Measurements from ENCODE around the gene GPR153.
A peak's percentile ranks its signal among the peaks of the same experiment; 100 is the strongest.
"Not testable (repeated sequence)": the region's sequence is repeated elsewhere in the genome, so short reads cannot be mapped to it uniquely, and the experiment has no call there.

The GPR153 gene

DNA sequence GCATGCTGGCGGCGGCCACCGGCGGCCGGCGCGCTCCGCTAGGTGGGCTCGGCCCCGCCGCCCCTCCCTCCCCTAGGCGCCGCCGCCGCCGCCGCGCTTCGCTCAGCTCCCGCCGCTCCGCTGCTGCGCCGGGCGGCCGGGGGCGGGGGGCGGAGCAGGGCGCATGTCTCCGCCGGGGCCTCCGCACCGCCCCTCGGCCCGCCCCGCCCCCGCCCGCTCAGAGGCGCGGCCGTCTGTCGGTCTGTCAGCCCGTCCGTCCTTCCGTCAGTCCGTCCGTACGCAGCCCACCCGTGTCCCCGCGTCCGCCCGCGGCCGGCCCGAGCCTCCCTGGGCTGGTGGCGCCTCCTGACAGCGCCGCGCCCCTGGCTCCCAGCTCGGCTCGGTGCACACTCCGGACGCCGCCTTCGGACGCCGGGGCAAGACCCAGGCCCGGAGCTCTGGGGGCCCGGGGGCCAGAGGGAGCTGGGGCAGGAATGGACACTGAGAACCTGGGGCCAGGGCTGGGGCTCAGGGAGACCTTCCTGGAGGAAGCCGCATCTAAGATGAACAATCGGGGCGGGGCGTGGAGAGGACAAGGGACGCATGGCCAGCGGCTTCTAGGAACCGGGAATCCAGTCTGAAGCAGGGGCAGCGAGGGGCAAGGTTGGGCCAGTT, at the start of gene GPR153:
TSS of gene GPR153 (minus strand) at position 138 of the 654 bp plus-strand sequence. CDS start 6,193 bp downstream, outside the sequence.
- Mint-ChIP-seq H3K27ac (no peak within 1 kb of the TSS), H3K36me3 (ENCODE audit: low read depth) (peaks cover 4% of the 10 kb centered on the region), H3K27me3 (peaks cover 32% of the 10 kb centered on the region), H3K9me3 (no peaks in the 10 kb centered on the region), H3K4me3 (peak within 1 kb of the TSS; percentile 57), H3K4me1 (ENCODE audit: low read depth) (peaks cover 5% of the 10 kb centered on the region)
- peak; percentile 72 for DNase-seq

DNA sequence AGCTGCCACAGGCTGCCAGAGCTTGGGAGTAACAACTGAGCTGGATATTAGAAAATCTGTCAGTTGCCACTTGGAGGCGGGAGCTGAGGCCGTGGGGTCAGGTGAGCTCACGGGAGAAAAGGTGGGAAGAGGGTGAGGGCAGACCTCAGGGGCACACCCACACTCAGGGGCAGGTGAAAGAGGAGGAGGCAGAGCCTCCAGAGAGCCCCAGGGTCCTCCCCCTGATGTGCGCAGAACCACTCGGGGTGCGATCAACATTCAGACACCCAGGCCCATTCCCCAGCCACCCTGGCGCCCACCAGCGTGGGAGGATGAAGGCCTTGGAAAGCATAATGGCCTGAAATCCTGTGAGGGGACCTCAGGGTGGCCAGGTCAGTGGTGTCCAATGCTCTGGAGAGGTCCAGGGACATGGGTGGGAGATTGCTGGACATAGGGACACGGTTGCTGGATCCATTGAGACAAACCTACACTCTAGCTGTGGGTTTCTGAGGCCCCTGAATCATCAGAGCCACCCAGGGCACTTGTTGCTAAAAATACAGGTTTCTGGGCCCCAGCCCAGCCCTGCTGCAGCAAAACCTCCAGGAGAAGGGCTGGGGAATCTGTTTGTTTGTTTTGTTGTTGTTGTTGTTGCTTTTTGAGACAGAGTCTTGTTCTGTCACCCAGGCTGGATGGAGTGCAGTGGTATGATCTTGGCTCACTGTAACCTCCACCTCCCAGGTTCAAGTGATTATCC, 49.4 kb upstream of the GPR153 start:
- Mint-ChIP-seq H3K27ac (no peak overlapping the region), H3K27me3 (no peaks in the 10 kb centered on the region), H3K4me1 (ENCODE audit: low read depth) (no peaks in the 10 kb centered on the region), H3K4me3 (no peak overlapping the region), H3K36me3 (ENCODE audit: low read depth) (peaks cover 25% of the 10 kb centered on the region), H3K9me3 (no peaks in the 10 kb centered on the region)
- DNase-seq, result no peak

GRCh38 chr1:6309564-6309963, 48.7 kb upstream of the GPR153 start:
- Mint-ChIP-seq H3K27me3 (no peaks in the 10 kb centered on the region), H3K4me3 (no peak overlapping the region), H3K27ac (no peak overlapping the region), H3K9me3 (no peaks in the 10 kb centered on the region), H3K36me3 (ENCODE audit: low read depth) (peaks cover 20% of the 10 kb centered on the region), H3K4me1 (ENCODE audit: low read depth) (no peaks in the 10 kb centered on the region)
- no peak for DNase-seq

GRCh38 chr1:6308449-6308848, 47.6 kb upstream of the GPR153 start:
- H3K4me1 Mint-ChIP-seq (ENCODE audit: low read depth), result no peaks in the 10 kb centered on the region
- no peak overlapping the region for H3K4me3 Mint-ChIP-seq
- no peaks in the 10 kb centered on the region for H3K9me3 Mint-ChIP-seq
- H3K36me3 Mint-ChIP-seq (ENCODE audit: low read depth), result peaks cover 21% of the 10 kb centered on the region
- no peaks in the 10 kb centered on the region for H3K27me3 Mint-ChIP-seq
- DNase-seq, result no peak
- no peak overlapping the region for H3K27ac Mint-ChIP-seq

- H3K4me3 Mint-ChIP-seq; H3K27ac Mint-ChIP-seq; H3K9me3 Mint-ChIP-seq; H3K27me3 Mint-ChIP-seq; DNase-seq; H3K4me1 Mint-ChIP-seq (ENCODE audit: low read depth): not testable (repeated sequence)
- H3K36me3 Mint-ChIP-seq (ENCODE audit: low read depth), result peaks cover 19% of the 10 kb centered on the region
These were observed 46.8 kb upstream of the GPR153 start for GRCh38 chr1:6307682-6308081.

- H3K4me1 Mint-ChIP-seq (ENCODE audit: low read depth), result no peaks in the 10 kb centered on the region
- DNase-seq, result no peak
- H3K9me3 Mint-ChIP-seq, result no peaks in the 10 kb centered on the region
- no peak overlapping the region for H3K27ac Mint-ChIP-seq
- peaks cover 21% of the 10 kb centered on the region for H3K36me3 Mint-ChIP-seq (ENCODE audit: low read depth)
- H3K4me3 Mint-ChIP-seq, result no peak overlapping the region
- no peaks in the 10 kb centered on the region for H3K27me3 Mint-ChIP-seq
These were observed 46.2 kb upstream of the GPR153 start for GRCh38 chr1:6307099-6307498.

- Mint-ChIP-seq H3K4me1 (ENCODE audit: low read depth) (no peaks in the 10 kb centered on the region), H3K9me3 (no peaks in the 10 kb centered on the region), H3K4me3 (no peak overlapping the region), H3K27me3 (no peaks in the 10 kb centered on the region), H3K27ac (no peak overlapping the region), H3K36me3 (ENCODE audit: low read depth) (peaks cover 34% of the 10 kb centered on the region)
- no peak for DNase-seq
These were observed 42.6 kb upstream of the GPR153 start for GRCh38 chr1:6303397-6304012.

GRCh38 chr1:6302568-6302967, 41.7 kb upstream of the GPR153 start:
- Mint-ChIP-seq H3K9me3 (no peaks in the 10 kb centered on the region), H3K4me3 (no peak overlapping the region), H3K4me1 (ENCODE audit: low read depth) (no peaks in the 10 kb centered on the region), H3K27ac (no peak overlapping the region), H3K27me3 (no peaks in the 10 kb centered on the region), H3K36me3 (ENCODE audit: low read depth) (peaks cover 34% of the 10 kb centered on the region)
- no peak for DNase-seq

- no peaks in the 10 kb centered on the region for H3K27me3 Mint-ChIP-seq
- H3K4me1 Mint-ChIP-seq (ENCODE audit: low read depth), result no peaks in the 10 kb centered on the region
- H3K4me3 Mint-ChIP-seq, result no peak overlapping the region
- H3K27ac Mint-ChIP-seq, result no peak overlapping the region
- H3K9me3 Mint-ChIP-seq, result no peaks in the 10 kb centered on the region
- no peak for DNase-seq
- peaks cover 25% of the 10 kb centered on the region for H3K36me3 Mint-ChIP-seq (ENCODE audit: low read depth)
These were observed 40.6 kb upstream of the GPR153 start for GRCh38 chr1:6301526-6301925.

- Mint-ChIP-seq H3K27ac (no peak overlapping the region), H3K4me3 (no peak overlapping the region), H3K36me3 (ENCODE audit: low read depth) (peaks cover 21% of the 10 kb centered on the region), H3K27me3 (no peaks in the 10 kb centered on the region), H3K9me3 (no peaks in the 10 kb centered on the region), H3K4me1 (ENCODE audit: low read depth) (no peaks in the 10 kb centered on the region)
- DNase-seq, result no peak
These were observed 39.6 kb upstream of the GPR153 start for GRCh38 chr1:6300342-6301048.

- H3K9me3 Mint-ChIP-seq, result no peaks in the 10 kb centered on the region
- H3K4me1 Mint-ChIP-seq (ENCODE audit: low read depth), result no peaks in the 10 kb centered on the region
- peaks cover 27% of the 10 kb centered on the region for H3K36me3 Mint-ChIP-seq (ENCODE audit: low read depth)
- H3K4me3 Mint-ChIP-seq, result no peak overlapping the region
- DNase-seq, result no peak
- H3K27ac Mint-ChIP-seq, result no peak overlapping the region
- H3K27me3 Mint-ChIP-seq, result no peaks in the 10 kb centered on the region
These were observed 38.8 kb upstream of the GPR153 start for GRCh38 chr1:6299557-6300165.

DNA sequence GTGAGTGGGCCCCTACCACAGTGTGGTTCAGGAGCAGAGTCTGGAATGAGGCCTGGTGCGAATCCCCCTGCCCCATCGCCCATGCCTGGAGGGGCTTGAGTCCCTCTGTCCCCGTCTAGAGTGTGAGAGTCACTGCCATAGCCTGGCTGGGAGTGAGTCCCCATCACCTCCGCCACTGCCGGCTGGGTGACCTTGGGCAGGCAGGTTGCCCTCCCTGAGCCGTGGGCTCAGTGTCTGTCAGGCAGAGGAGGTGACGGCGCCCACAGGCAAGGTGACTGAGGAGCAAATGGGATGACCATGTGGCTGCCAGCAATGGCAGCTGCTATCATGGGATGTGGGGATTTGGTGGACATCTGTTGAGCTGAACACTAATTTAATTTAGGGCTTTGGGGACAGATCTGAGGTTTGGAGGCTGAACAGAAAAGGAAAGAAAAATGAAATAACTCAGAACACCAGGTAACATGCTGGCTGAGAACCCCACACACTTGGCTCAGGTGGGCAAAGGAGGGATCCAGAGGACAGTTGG, 38.1 kb upstream of the GPR153 start:
- Mint-ChIP-seq H3K27ac (no peak overlapping the region), H3K4me1 (ENCODE audit: low read depth) (no peaks in the 10 kb centered on the region), H3K9me3 (no peaks in the 10 kb centered on the region), H3K4me3 (no peak overlapping the region), H3K36me3 (ENCODE audit: low read depth) (peaks cover 33% of the 10 kb centered on the region), H3K27me3 (no peaks in the 10 kb centered on the region)
- DNase-seq, result no peak

- Mint-ChIP-seq H3K27ac (no peak overlapping the region), H3K36me3 (ENCODE audit: low read depth) (peaks cover 36% of the 10 kb centered on the region), H3K9me3 (no peaks in the 10 kb centered on the region), H3K4me1 (ENCODE audit: low read depth) (no peaks in the 10 kb centered on the region), H3K4me3 (no peak overlapping the region), H3K27me3 (no peaks in the 10 kb centered on the region)
- DNase-seq, result no peak
These were observed 37.6 kb upstream of the GPR153 start for GRCh38 chr1:6298530-6298929.

DNA sequence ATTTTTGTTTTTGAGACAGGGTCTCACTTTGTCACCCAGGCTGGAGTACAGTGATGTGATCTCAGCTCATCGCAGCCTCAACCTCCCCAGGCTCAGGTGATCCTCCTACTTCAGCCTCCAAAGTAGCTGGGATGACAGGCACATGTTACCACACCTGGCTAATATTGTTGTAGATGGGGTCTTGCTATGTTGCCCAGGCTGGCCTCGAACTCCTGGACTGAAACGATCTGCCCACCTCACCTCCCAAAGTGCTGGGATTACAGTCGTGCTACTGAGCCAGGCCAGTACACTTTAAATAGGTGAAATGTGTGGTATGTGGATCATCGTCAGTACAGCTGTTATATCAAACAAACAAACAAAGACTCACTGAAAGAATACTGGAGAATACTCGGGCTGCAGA, 35.0 kb upstream of the GPR153 start:
- Mint-ChIP-seq H3K9me3 (no peaks in the 10 kb centered on the region), H3K4me3 (no peak overlapping the region), H3K36me3 (ENCODE audit: low read depth) (peaks cover 49% of the 10 kb centered on the region), H3K27ac (no peak overlapping the region), H3K4me1 (ENCODE audit: low read depth) (no peaks in the 10 kb centered on the region), H3K27me3 (no peaks in the 10 kb centered on the region)
- no peak for DNase-seq

Measured in activated T-cell treated with anti-CD3 and anti-CD28 coated beads, Interleukin-2, amount 50 U/mL, for 24 hours (primary cell).